HFF-Myc (cell line): ENCODE results near the gene AGPAT4.
"Not testable (repeated sequence)": the region's sequence is repeated elsewhere in the genome, so short reads cannot be mapped to it uniquely, and the experiment has no call there.

Source experiments
- DNase-seq: peaks from one replicate; pipeline ENCODE4 v3.0.0-alpha.2; 2011; ENCODE audit warnings: low read depth; ENCODE audit errors: extremely low read depth
- H3K4me3 ChIP-seq: replicated peaks from 2 replicates; pipeline ENCODE4 v1.5.1; 2011; ENCODE audit warnings: low read depth, mild to moderate bottlenecking, control low read depth, low read length
- TF ChIP-seq, protein P1 (sequence below): IDR thresholded peaks from 2 replicates; pipeline ENCODE4 v1.5.1; 2012; ENCODE audit warnings: mild to moderate bottlenecking, low read depth, low read length, control low read depth; ENCODE audit errors: missing control alignments

The AGPAT4 gene

DNA sequence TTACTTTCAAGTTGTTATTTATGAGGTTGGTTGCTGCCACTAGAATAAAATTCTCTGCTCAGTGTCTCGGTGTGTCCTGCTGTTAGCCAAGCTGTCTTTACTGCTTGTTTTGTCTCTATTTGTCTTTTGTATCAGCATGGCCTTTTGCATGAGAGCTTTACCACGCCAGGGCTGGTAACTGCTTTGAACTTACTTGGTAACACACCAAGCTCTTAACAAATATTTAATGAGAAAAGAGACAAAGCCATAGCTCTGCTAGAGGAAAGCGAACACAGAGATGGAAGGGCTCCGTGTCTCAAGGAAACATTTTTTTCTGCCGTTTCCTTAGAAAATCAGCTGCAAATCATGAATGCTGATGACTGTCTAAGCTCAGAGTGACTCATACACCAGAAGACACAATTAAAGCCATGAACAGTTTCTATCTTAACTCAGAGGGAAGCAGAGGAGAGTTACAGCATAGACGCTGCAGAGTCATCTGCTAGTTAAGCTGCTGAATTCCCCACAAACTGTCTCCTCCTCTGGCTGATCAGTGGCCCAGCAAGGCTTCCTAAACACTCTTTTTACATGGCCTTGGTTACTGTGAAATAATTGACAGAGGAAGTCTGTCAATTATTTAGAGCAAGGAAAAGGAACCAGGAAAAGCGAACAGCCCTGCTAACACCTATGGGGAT, 44.8 kb downstream of the AGPAT4 start:
- peak; percentile 61 for DNase-seq
- TF ChIP-seq, protein P1, sequence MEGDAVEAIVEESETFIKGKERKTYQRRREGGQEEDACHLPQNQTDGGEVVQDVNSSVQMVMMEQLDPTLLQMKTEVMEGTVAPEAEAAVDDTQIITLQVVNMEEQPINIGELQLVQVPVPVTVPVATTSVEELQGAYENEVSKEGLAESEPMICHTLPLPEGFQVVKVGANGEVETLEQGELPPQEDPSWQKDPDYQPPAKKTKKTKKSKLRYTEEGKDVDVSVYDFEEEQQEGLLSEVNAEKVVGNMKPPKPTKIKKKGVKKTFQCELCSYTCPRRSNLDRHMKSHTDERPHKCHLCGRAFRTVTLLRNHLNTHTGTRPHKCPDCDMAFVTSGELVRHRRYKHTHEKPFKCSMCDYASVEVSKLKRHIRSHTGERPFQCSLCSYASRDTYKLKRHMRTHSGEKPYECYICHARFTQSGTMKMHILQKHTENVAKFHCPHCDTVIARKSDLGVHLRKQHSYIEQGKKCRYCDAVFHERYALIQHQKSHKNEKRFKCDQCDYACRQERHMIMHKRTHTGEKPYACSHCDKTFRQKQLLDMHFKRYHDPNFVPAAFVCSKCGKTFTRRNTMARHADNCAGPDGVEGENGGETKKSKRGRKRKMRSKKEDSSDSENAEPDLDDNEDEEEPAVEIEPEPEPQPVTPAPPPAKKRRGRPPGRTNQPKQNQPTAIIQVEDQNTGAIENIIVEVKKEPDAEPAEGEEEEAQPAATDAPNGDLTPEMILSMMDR = no peak
- no peak overlapping the region for H3K4me3 ChIP-seq

- DNase-seq = no peak
- H3K4me3 ChIP-seq = no peak overlapping the region
- TF ChIP-seq, protein P1 = no peak
Measured at GRCh38 chr6:161228096-161228495, 45.8 kb downstream of the AGPAT4 start.

DNA sequence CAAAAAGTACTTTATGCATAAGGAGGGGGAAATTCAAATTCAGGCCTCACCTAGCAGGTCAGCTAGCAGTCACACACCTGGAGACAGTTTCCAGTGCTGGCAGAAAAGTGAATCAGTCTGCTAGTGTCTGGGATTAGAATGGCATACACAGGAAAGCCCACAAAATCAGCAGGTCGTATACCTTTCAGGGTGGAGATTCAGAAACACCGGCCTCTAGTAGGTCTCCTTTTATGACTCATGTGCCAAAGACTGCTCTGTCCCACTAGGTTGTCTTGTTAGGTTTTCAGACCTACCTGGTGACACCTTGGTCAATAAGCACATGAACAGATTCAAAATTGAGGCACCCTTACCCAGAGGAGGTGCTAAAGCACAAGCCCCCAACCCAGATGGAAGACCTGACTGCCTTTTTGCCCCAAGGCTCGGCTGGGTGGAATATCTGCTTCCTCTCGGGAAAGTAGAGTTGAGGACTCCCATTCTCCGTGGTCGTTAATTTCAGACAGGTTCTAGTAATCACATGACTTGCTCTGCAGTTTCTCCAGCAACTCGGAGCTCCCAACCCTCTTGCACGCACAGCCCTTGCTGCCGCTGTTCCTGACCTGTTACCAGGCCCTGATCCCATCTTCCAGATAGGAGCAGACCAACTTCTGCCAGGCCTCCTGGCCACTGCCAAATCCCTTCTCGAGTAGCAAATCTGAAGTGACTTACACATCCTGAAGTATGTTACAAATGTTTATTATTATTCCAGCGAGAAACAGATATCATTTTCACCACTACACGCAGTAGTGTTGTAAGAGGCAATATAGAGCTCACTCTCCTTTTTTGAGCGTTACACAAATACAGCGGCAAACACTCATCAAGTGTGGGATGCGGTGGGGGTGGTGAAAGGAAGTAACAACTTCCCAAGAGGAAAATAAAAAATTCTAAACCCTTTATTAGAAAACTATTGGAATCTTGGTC, 46.6 kb downstream of the AGPAT4 start:
- DNase-seq = no peak
- TF ChIP-seq, protein P1 = no peak
- no peak overlapping the region for H3K4me3 ChIP-seq

GRCh38 chr6:161226009-161226964, 47.6 kb downstream of the AGPAT4 start:
- TF ChIP-seq, protein P1 = no peak
- no peak overlapping the region for H3K4me3 ChIP-seq
- no peak for DNase-seq

DNA sequence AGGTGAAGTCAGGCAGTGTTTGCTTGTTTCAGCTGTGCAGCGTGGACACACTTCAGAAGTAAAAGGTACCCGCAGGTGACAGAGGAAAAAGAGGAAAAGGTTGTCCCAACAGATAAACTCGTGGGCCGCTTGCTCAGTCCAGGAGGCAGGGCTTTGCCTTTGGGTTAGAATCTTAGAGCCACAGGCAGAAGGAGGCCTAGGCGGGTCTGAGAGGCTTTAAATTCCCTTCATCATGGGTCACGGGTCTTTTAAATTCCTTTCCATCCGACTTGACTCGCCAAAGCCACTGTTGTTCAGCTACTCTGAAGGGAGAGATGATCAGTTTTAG, 48.2 kb downstream of the AGPAT4 start:
- H3K4me3 ChIP-seq = no peak overlapping the region
- no peak for DNase-seq
- TF ChIP-seq, protein P1 = no peak

DNA sequence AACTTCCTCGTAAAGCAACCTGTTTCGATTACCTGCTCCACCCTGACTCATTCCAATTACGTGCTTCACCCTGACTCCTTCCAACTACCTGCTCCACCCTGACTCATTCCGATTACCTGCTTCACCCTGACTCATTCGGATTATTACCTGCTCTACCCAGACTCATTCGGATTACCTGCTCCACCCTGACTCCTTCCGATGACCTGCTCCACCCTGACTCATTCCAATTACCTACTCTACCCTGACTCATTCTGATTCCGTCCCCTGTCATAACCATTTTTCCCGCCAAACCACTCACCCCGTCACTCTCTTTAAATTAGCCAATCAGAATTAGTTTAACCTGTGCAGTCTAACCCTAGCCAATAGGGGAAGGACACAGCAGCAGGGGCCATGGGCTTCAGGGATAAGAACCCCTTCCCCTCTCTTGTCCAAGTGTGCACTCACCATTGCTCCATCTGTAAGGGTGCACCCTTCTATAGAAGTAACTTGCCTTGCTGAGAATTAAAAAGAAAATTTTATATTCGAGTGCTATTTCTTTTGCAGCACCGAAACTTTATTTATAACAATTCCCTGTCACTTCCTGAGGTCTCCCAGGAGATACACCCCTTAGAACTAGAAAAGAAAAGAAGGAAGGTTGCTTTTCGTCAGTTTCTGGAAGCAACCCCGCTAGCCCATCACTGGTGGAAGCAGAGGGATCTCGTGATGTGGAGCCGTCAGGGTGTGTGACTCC, 48.7 kb downstream of the AGPAT4 start:
- H3K4me3 ChIP-seq, DNase-seq: not testable (repeated sequence)
